Renal pelvis (tissue), 4 donors: ENCODE results near the gene SLC6A2. TPM values are rescaled to one million over a fixed set of nuclear protein-coding genes. Genes with fewer than 3 reads are reported as not detected.

Experiments used
- DNase-seq: peaks from one replicate; pipeline ENCODE4 v3.0.0-alpha.2; 2013
- polyA plus RNA-seq, 3 donors: library from polyadenylated mRNA; unstranded; fragments of 120-200 nt; gene quantifications; one replicate each; pipeline ENCODE4 v1.2.1, GENCODE V29; 2013; ENCODE audit not compliant: insufficient read length in 3 of 3

Gene SLC6A2
- polyA plus RNA-seq, 3 donors = 0.09 to 0.25 TPM; not detected in 1

GRCh38 chr16:55647343-55647742 is 8.4 kb upstream of the SLC6A2 start:
- no peak for DNase-seq

GRCh38 chr16:55647798-55648197 is 8.0 kb upstream of the SLC6A2 start:
- no peak for DNase-seq

GRCh38 chr16:55651841-55652824 is 3.7 kb upstream of the SLC6A2 start:
- DNase-seq = no peak

- no peak for DNase-seq
These were observed 2.7 kb upstream of the SLC6A2 start for GRCh38 chr16:55653106-55653505.

GRCh38 chr16:55655381-55655896 is 349 bp upstream of the SLC6A2 start:
- no peak for DNase-seq

- DNase-seq = no peak
These were observed 904 bp downstream of the SLC6A2 start for GRCh38 chr16:55656691-55657092.

GRCh38 chr16:55657616-55658015 is 1.8 kb downstream of the SLC6A2 start:
- no peak for DNase-seq

- DNase-seq = no peak
These were observed 3.2 kb downstream of the SLC6A2 start for GRCh38 chr16:55658898-55659420.

GRCh38 chr16:55660026-55660425 is 4.2 kb downstream of the SLC6A2 start:
- no peak for DNase-seq

- DNase-seq = no peak
These were observed 5.0 kb downstream of the SLC6A2 start for GRCh38 chr16:55660828-55661227.

- no peak for DNase-seq
These were observed 6.3 kb downstream of the SLC6A2 start for GRCh38 chr16:55661941-55662643.

- peak; percentile 72 for DNase-seq
These were observed 6.8 kb downstream of the SLC6A2 start for GRCh38 chr16:55662644-55663031.

GRCh38 chr16:55663225-55663624 is 7.4 kb downstream of the SLC6A2 start:
- DNase-seq = no peak

- DNase-seq = no peak
These were observed 8.2 kb downstream of the SLC6A2 start for GRCh38 chr16:55663765-55664677.

- no peak for DNase-seq
These were observed 9.1 kb downstream of the SLC6A2 start for GRCh38 chr16:55664786-55665407.

- DNase-seq = no peak
These were observed 9.7 kb downstream of the SLC6A2 start for GRCh38 chr16:55665511-55665910.

GRCh38 chr16:55666012-55666411 is 10.2 kb downstream of the SLC6A2 start:
- DNase-seq = no peak

GRCh38 chr16:55667753-55668152 is 12.0 kb downstream of the SLC6A2 start:
- no peak for DNase-seq

- DNase-seq = no peak
These were observed 12.8 kb downstream of the SLC6A2 start for GRCh38 chr16:55668340-55669281.
